ENCODE results near the gene NHS. TPM values are rescaled to one million over a fixed set of nuclear protein-coding genes. Genes with fewer than 3 reads are reported as not detected.

The NHS gene
- total and polyA plus RNA-seq, 2 of the 13 experiments (the other 11 are each of a cell fraction or from before 2014, with no cell fraction given), result 0.02 TPM; not detected in 1

- no peak overlapping the region for H3K27ac ChIP-seq (ENCODE audit: extremely low read length, insufficient read depth, low read length)
- POLR2A ChIA-PET, result no interaction called here
- CTCF ChIA-PET (ENCODE audit: low intra/inter-chr PET ratio, low total read pairs), result no interaction called here
- H3K4me1 ChIP-seq (ENCODE audit: insufficient read depth, low read length), result no peaks in the 10 kb centered on the region
- H3K36me3 ChIP-seq (replicated peaks in 1 of 2; ENCODE audit: control insufficient read depth in 1 of 2, insufficient read depth in 2 of 2, low read length in 2 of 2), result no peaks in the 10 kb centered on the region
- intact Hi-C loops (cut with micrococcal nuclease; ENCODE audit: unreplicated experiment), result no loop called here
- H3K79me2 ChIP-seq (ENCODE audit: insufficient read depth, low read length), result no peaks in the 10 kb centered on the region
- H3K27me3 ChIP-seq (ENCODE audit: control insufficient read depth in 1 of 2, insufficient read depth in 2 of 2, low read length in 2 of 2), result no peaks in the 10 kb centered on the region
- H3K9ac ChIP-seq (ENCODE audit: insufficient read depth, low read depth, low read length), result no peak overlapping the region
- no peak overlapping the region for H3K4me3 ChIP-seq (replicated peaks in 1 of 3; ENCODE audit: insufficient read depth in 1 of 3, low read depth in 2 of 3, low read length in 3 of 3)
- no TSS peak for BruUV-seq (replicated peaks)
- ATAC-seq (no peak), FAIRE-seq (no peak), DNase-seq (ENCODE audit: low spot score) (no peak)
- no peaks in the 10 kb centered on the region for H4K20me1 ChIP-seq (ENCODE audit: insufficient read depth, low read length)
- H3K9me3 ChIP-seq (ENCODE audit: low read length), result no peaks in the 10 kb centered on the region
- in situ Hi-C loops (cut with HindIII; ENCODE audit: extremely low pct_ligation_motif_present, low pct_unique_long_range_greater_than_20kb), result no loop called here
- H2AFZ ChIP-seq (ENCODE audit: low read length), result no peak overlapping the region
- no peak overlapping the region for H3K4me2 ChIP-seq (ENCODE audit: low read depth, low read length)
- TF ChIP-seq AFF4 (CRISPR knock-in tag; IDR thresholded peaks at IDR 0.05), result no peak
- TF ChIP-seq SALL2 (CRISPR knock-in tag; IDR thresholded peaks at IDR 0.05), result no peak
- TF ChIP-seq ZNF512 (CRISPR knock-in tag; IDR thresholded peaks at IDR 0.05), result peak; percentile 84; the same call in 1 of the 2 replicates
- TF ChIP-seq HDAC1 (CRISPR knock-in tag; IDR thresholded peaks at IDR 0.05), result no peak
These were observed 343.7 kb downstream of the NHS start for GRCh38 chrX:17718649-17719165.
